OCI-LY7 (cell line): ENCODE data around the gene KCNMA1.

ENCODE experiments used
- CTCF ChIP-seq: fragments of 200-600 bp; sonication (generic); conservative IDR thresholded peaks from 2 replicates; pipeline ENCODE4 v1.5.1; 2014; ENCODE audit warnings: mild to moderate bottlenecking, antibody characterized with exemption, low read length, moderate library complexity, mixed read lengths
- EZH2phosphoT487 ChIP-seq: fragments of 200-600 bp; sonication (generic); IDR thresholded peaks from 2 replicates; pipeline ENCODE4 v1.6.1; 2018; ENCODE audit warnings: low read depth, borderline replicate concordance, mild to moderate bottlenecking, mixed run types, antibody characterized with exemption, low read length, moderate library complexity, mixed read lengths

- TF ChIP-seq CTCF (no peak), EZH2phosphoT487 (no peak)
Measured at GRCh38 chr10:76882796-76883195, 754.8 kb downstream of the KCNMA1 start.
